ENCODE measurements around the gene FRMD4A. TPM values are rescaled to one million over a fixed set of nuclear protein-coding genes. Genes with fewer than 3 reads are reported as not detected.

FRMD4A gene
- total and polyA plus RNA-seq, 5 donors from 2014 or later = 0.34 to 2.4 (median 0.54) TPM

GRCh38 chr10:13794992-13795612, 535.6 kb downstream of the FRMD4A start:
- Mint-ChIP-seq H3K4me1 (peaks cover 7 to 66% (median 29%) of the 10 kb centered on the region in 4 donors), H3K27ac (peak overlapping the region; percentile 86 to 93 (median 92)), H3K9me3 (no peaks in the 10 kb centered on the region), H3K4me3 (peak overlapping the region; percentile 24 to 74 (median 56)), H3K36me3 (peaks cover 3% of the 10 kb centered on the region), H3K27me3 (no peaks in the 10 kb centered on the region)
- no peaks in the 10 kb centered on the region for H3K27me3 ChIP-seq (ENCODE audit: control insufficient read depth, insufficient read depth, low read length)
- peak overlapping the region; percentile 60 for H3K4me3 ChIP-seq (ENCODE audit: low read depth, low read length)
- ATAC-seq (ENCODE audit: low read depth in 2 of 2) (no peak), DNase-seq (no peak)
- no peaks in the 10 kb centered on the region for H3K9me3 ChIP-seq (ENCODE audit: control insufficient read depth in 2 of 2, low read length in 2 of 2)
- peak overlapping the region; percentile 43 for H3K27ac ChIP-seq (ENCODE audit: insufficient read depth, low read length, poor library complexity, severe bottlenecking)
- peaks cover 26% of the 10 kb centered on the region for H3K4me1 ChIP-seq (ENCODE audit: control insufficient read depth, insufficient read depth, low read length, poor library complexity, severe bottlenecking)
- H3K36me3 ChIP-seq (ENCODE audit: control insufficient read depth, insufficient read depth, low read length) = no peaks in the 10 kb centered on the region

- no peak overlapping the region for H3K4me3 ChIP-seq (ENCODE audit: low read depth, low read length)
- Mint-ChIP-seq H3K9me3 (no peaks in the 10 kb centered on the region), H3K4me1 (peaks cover 5 to 50% (median 30%) of the 10 kb centered on the region in 4 donors), H3K36me3 (peaks cover 3% of the 10 kb centered on the region), H3K27ac (peak overlapping the region in 1 of 3 donors; percentile 76), H3K4me3 (peak overlapping the region in 1 of 4 donors; percentile 33), H3K27me3 (no peaks in the 10 kb centered on the region)
- DNase-seq (no peak), ATAC-seq (ENCODE audit: low read depth in 2 of 2) (no peak)
- H3K9me3 ChIP-seq (ENCODE audit: control insufficient read depth in 2 of 2, low read length in 2 of 2) = no peaks in the 10 kb centered on the region
- no peak overlapping the region for H3K27ac ChIP-seq (ENCODE audit: insufficient read depth, low read length, poor library complexity, severe bottlenecking)
- no peaks in the 10 kb centered on the region for H3K27me3 ChIP-seq (ENCODE audit: control insufficient read depth, insufficient read depth, low read length)
- H3K4me1 ChIP-seq (ENCODE audit: control insufficient read depth, insufficient read depth, low read length, poor library complexity, severe bottlenecking) = peaks cover 51% of the 10 kb centered on the region
- H3K36me3 ChIP-seq (ENCODE audit: control insufficient read depth, insufficient read depth, low read length) = no peaks in the 10 kb centered on the region
Measured at GRCh38 chr10:13792006-13792405, 538.7 kb downstream of the FRMD4A start.

- H3K4me3 ChIP-seq (ENCODE audit: low read depth, low read length) = no peak overlapping the region
- Mint-ChIP-seq H3K27ac (no peak overlapping the region), H3K27me3 (no peaks in the 10 kb centered on the region), H3K4me3 (no peak overlapping the region), H3K36me3 (peaks cover 3% of the 10 kb centered on the region), H3K4me1 (peaks cover 10 to 45% (median 34%) of the 10 kb centered on the region in 4 donors), H3K9me3 (no peaks in the 10 kb centered on the region)
- DNase-seq (no peak), ATAC-seq (ENCODE audit: low read depth in 2 of 2) (no peak)
- H3K9me3 ChIP-seq (ENCODE audit: control insufficient read depth in 2 of 2, low read length in 2 of 2) = no peaks in the 10 kb centered on the region
- H3K36me3 ChIP-seq (ENCODE audit: control insufficient read depth, insufficient read depth, low read length) = no peaks in the 10 kb centered on the region
- peaks cover 51% of the 10 kb centered on the region for H3K4me1 ChIP-seq (ENCODE audit: control insufficient read depth, insufficient read depth, low read length, poor library complexity, severe bottlenecking)
- H3K27me3 ChIP-seq (ENCODE audit: control insufficient read depth, insufficient read depth, low read length) = no peaks in the 10 kb centered on the region
- H3K27ac ChIP-seq (ENCODE audit: insufficient read depth, low read length, poor library complexity, severe bottlenecking) = no peak overlapping the region
Measured at GRCh38 chr10:13791483-13791882, 539.2 kb downstream of the FRMD4A start.

GRCh38 chr10:13790196-13790595, 540.5 kb downstream of the FRMD4A start:
- Histone ChIP-seq H3K36me3 (ENCODE audit: control insufficient read depth, insufficient read depth, low read length) (no peaks in the 10 kb centered on the region), H3K27ac (ENCODE audit: insufficient read depth, low read length, poor library complexity, severe bottlenecking) (no peak overlapping the region), H3K27me3 (ENCODE audit: control insufficient read depth, insufficient read depth, low read length) (no peaks in the 10 kb centered on the region), H3K9me3 (ENCODE audit: control insufficient read depth in 2 of 2, low read length in 2 of 2) (no peaks in the 10 kb centered on the region), H3K4me1 (ENCODE audit: control insufficient read depth, insufficient read depth, low read length, poor library complexity, severe bottlenecking) (peaks cover 40% of the 10 kb centered on the region), H3K4me3 (ENCODE audit: low read depth, low read length) (no peak overlapping the region)
- Mint-ChIP-seq H3K4me1 (peaks cover 6 to 34% (median 23%) of the 10 kb centered on the region in 4 donors), H3K9me3 (no peaks in the 10 kb centered on the region), H3K27ac (no peak overlapping the region), H3K36me3 (peaks cover 3% of the 10 kb centered on the region), H3K4me3 (no peak overlapping the region), H3K27me3 (no peaks in the 10 kb centered on the region)
- DNase-seq (no peak), ATAC-seq (ENCODE audit: low read depth in 2 of 2) (no peak)

GRCh38 chr10:13789448-13789829, 541.3 kb downstream of the FRMD4A start:
- Histone ChIP-seq H3K4me1 (ENCODE audit: control insufficient read depth, insufficient read depth, low read length, poor library complexity, severe bottlenecking) (peaks cover 36% of the 10 kb centered on the region), H3K36me3 (ENCODE audit: control insufficient read depth, insufficient read depth, low read length) (no peaks in the 10 kb centered on the region), H3K27ac (ENCODE audit: insufficient read depth, low read length, poor library complexity, severe bottlenecking) (peak overlapping the region; percentile 97), H3K27me3 (ENCODE audit: control insufficient read depth, insufficient read depth, low read length) (no peaks in the 10 kb centered on the region), H3K4me3 (ENCODE audit: low read depth, low read length) (no peak overlapping the region), H3K9me3 (ENCODE audit: control insufficient read depth in 2 of 2, low read length in 2 of 2) (no peaks in the 10 kb centered on the region)
- peak overlapping the region in 1 of 4 donors; percentile 68 for H3K4me3 Mint-ChIP-seq
- no peaks in the 10 kb centered on the region for H3K9me3 Mint-ChIP-seq
- H3K36me3 Mint-ChIP-seq = peaks cover 3% of the 10 kb centered on the region
- H3K4me1 Mint-ChIP-seq = peaks cover 6 to 31% (median 19%) of the 10 kb centered on the region in 4 donors
- no peaks in the 10 kb centered on the region for H3K27me3 Mint-ChIP-seq
- no peak for ATAC-seq (ENCODE audit: low read depth in 2 of 2)
- no peak for DNase-seq
- H3K27ac Mint-ChIP-seq = peak overlapping the region in 1 of 3 donors; percentile 91

- Histone ChIP-seq H3K4me1 (ENCODE audit: control insufficient read depth, insufficient read depth, low read length, poor library complexity, severe bottlenecking) (peaks cover 36% of the 10 kb centered on the region), H3K27ac (ENCODE audit: insufficient read depth, low read length, poor library complexity, severe bottlenecking) (peak overlapping the region; percentile 97), H3K27me3 (ENCODE audit: control insufficient read depth, insufficient read depth, low read length) (no peaks in the 10 kb centered on the region), H3K9me3 (ENCODE audit: control insufficient read depth in 2 of 2, low read length in 2 of 2) (no peaks in the 10 kb centered on the region), H3K4me3 (ENCODE audit: low read depth, low read length) (no peak overlapping the region), H3K36me3 (ENCODE audit: control insufficient read depth, insufficient read depth, low read length) (no peaks in the 10 kb centered on the region)
- Mint-ChIP-seq H3K9me3 (no peaks in the 10 kb centered on the region), H3K27me3 (no peaks in the 10 kb centered on the region), H3K36me3 (peaks cover 2% of the 10 kb centered on the region), H3K4me3 (peak overlapping the region in 3 of 4 donors; percentile 27 to 91 (median 68)), H3K4me1 (peaks cover 8 to 33% (median 22%) of the 10 kb centered on the region in 4 donors), H3K27ac (peak overlapping the region in 1 of 3 donors; percentile 98)
- DNase-seq (peak in 1 of 3 donors; percentile 26), ATAC-seq (ENCODE audit: low read depth in 2 of 2) (no peak)
Measured at GRCh38 chr10:13788711-13789447, 541.8 kb downstream of the FRMD4A start.

GRCh38 chr10:13788320-13788600, 542.5 kb downstream of the FRMD4A start:
- peak overlapping the region; percentile 97 for H3K27ac ChIP-seq (ENCODE audit: insufficient read depth, low read length, poor library complexity, severe bottlenecking)
- peak overlapping the region in 1 of 4 donors; percentile 59 for H3K4me3 Mint-ChIP-seq

More at GRCh38 chr10:13788320-13788600, 542.5 kb downstream of the FRMD4A start:
- Histone ChIP-seq H3K4me1 (ENCODE audit: control insufficient read depth, insufficient read depth, low read length, poor library complexity, severe bottlenecking) (peaks cover 36% of the 10 kb centered on the region), H3K4me3 (ENCODE audit: low read depth, low read length) (no peak overlapping the region), H3K36me3 (ENCODE audit: control insufficient read depth, insufficient read depth, low read length) (no peaks in the 10 kb centered on the region), H3K27me3 (ENCODE audit: control insufficient read depth, insufficient read depth, low read length) (no peaks in the 10 kb centered on the region), H3K9me3 (ENCODE audit: control insufficient read depth in 2 of 2, low read length in 2 of 2) (no peaks in the 10 kb centered on the region)
- H3K27ac Mint-ChIP-seq = peak overlapping the region in 1 of 3 donors; percentile 98
- ATAC-seq (ENCODE audit: low read depth in 2 of 2) (no peak), DNase-seq (no peak)
- no peaks in the 10 kb centered on the region for H3K27me3 Mint-ChIP-seq
- H3K4me1 Mint-ChIP-seq = peaks cover 12 to 30% (median 21%) of the 10 kb centered on the region in 4 donors
- no peaks in the 10 kb centered on the region for H3K36me3 Mint-ChIP-seq
- no peaks in the 10 kb centered on the region for H3K9me3 Mint-ChIP-seq
